ENCODE measurements around the gene INTS15. TPM values are rescaled to one million over a fixed set of nuclear protein-coding genes. Genes with fewer than 3 reads are reported as not detected.

The INTS15 gene
- total RNA-seq, 2 experiments from 2014 or later: 39.3 to 41.8 TPM

DNA sequence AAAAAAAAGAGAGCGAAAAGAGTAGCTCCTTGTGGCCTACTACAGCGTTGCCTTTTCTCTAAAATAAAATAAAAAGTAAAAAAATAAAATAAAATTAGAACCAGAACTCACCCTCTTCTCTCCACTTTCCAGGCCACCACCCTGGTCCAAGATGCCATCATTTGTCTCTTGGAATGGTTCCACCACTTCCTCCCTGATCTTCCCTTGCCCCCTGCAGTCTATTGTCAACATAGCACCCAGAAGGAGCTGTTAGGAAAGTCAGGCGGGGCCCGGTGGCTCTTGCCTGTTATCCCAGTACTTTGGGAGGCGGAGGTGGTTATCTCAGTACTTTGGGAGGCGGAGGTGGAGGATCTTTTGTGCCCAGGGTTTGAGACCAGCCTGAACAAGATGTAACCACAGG, 31.0 kb upstream of the INTS15 start:
- no peaks in the 10 kb centered on the region for H3K36me3 Mint-ChIP-seq (ENCODE audit: low read depth)
- ATAC-seq (ENCODE audit: poor library complexity): peak; percentile 21
- POLR2A ChIA-PET: interaction anchor here (0.7 kb wide), 1 partner anchor 10 kb away, joined by 4 read pairs; no protein-coding TSS in a partner anchor

DNA sequence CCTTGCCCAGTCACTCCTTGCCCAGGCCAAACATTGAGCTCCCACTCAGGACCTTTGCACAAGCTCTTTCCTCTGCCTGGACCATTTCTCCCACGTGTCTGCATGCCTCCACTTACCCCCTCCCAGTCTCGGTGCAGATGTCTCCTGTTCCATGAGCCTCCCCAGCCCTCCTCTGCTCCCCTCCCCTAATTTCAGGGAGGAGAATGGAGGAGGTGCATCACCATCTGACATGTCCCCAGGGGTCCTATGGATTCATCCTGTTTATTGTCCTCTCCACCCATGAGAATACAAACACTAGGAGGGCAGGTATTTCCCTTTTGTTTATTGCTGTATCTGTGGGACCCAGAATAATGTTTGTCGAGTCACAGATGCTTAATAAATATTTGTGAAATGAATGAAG, 29.9 kb upstream of the INTS15 start:
- Mint-ChIP-seq H3K4me3 (no peak overlapping the region), H3K9me3 (no peaks in the 10 kb centered on the region), H3K27me3 (no peaks in the 10 kb centered on the region), H3K27ac (no peak overlapping the region), H3K36me3 (ENCODE audit: low read depth) (no peaks in the 10 kb centered on the region), H3K4me1 (ENCODE audit: low read depth) (peaks cover 8% of the 10 kb centered on the region)
- intact Hi-C loops (cut with DNase I, micrococcal nuclease): no loop called here
- CTCF ChIA-PET: no interaction called here
- DNase-seq (no peak), ATAC-seq (ENCODE audit: poor library complexity) (no peak)
- no peaks in the 10 kb centered on the region for H3K27me3 ChIP-seq (ENCODE audit: control insufficient read depth in 1 of 2, insufficient read depth in 2 of 2, low read length in 2 of 2)
- no peaks in the 10 kb centered on the region for H3K36me3 ChIP-seq (ENCODE audit: insufficient read depth, low read length)
- POLR2A ChIA-PET: no interaction called here
- no peak overlapping the region for H3K4me3 ChIP-seq (ENCODE audit: low read length)
- TF ChIP-seq, protein P1, sequence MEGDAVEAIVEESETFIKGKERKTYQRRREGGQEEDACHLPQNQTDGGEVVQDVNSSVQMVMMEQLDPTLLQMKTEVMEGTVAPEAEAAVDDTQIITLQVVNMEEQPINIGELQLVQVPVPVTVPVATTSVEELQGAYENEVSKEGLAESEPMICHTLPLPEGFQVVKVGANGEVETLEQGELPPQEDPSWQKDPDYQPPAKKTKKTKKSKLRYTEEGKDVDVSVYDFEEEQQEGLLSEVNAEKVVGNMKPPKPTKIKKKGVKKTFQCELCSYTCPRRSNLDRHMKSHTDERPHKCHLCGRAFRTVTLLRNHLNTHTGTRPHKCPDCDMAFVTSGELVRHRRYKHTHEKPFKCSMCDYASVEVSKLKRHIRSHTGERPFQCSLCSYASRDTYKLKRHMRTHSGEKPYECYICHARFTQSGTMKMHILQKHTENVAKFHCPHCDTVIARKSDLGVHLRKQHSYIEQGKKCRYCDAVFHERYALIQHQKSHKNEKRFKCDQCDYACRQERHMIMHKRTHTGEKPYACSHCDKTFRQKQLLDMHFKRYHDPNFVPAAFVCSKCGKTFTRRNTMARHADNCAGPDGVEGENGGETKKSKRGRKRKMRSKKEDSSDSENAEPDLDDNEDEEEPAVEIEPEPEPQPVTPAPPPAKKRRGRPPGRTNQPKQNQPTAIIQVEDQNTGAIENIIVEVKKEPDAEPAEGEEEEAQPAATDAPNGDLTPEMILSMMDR (IDR thresholded peaks at IDR 0.05): no peak
- H3K9me3 ChIP-seq (ENCODE audit: control insufficient read depth in 1 of 2, insufficient read depth in 1 of 2, low read length in 2 of 2): no peaks in the 10 kb centered on the region
- peaks cover 4% of the 10 kb centered on the region for H3K4me1 ChIP-seq (ENCODE audit: insufficient read depth, low read length)
- no peak overlapping the region for H3K27ac ChIP-seq (ENCODE audit: low read depth in 1 of 2, low read length in 2 of 2)

More for the DNA sequence above, 31.0 kb upstream of the INTS15 start:
- no peak overlapping the region for H3K27ac ChIP-seq (ENCODE audit: low read depth in 1 of 2, low read length in 2 of 2)
- no peaks in the 10 kb centered on the region for H3K9me3 ChIP-seq (ENCODE audit: control insufficient read depth in 1 of 2, insufficient read depth in 1 of 2, low read length in 2 of 2)
- DNase-seq: peak in 4 of 14 experiments; percentile 30 to 54 (median 40)
- TF ChIP-seq, protein P1 (IDR thresholded peaks at IDR 0.05): peak; percentile 49
- H3K4me3 ChIP-seq (ENCODE audit: low read length): no peak overlapping the region
- Mint-ChIP-seq H3K27me3 (no peaks in the 10 kb centered on the region), H3K9me3 (no peaks in the 10 kb centered on the region), H3K27ac (no peak overlapping the region), H3K4me1 (ENCODE audit: low read depth) (peaks cover 13% of the 10 kb centered on the region), H3K4me3 (no peak overlapping the region)
- peaks cover 11% of the 10 kb centered on the region for H3K4me1 ChIP-seq (ENCODE audit: insufficient read depth, low read length)
- intact Hi-C loops (cut with DNase I, micrococcal nuclease): no loop called here
- no peaks in the 10 kb centered on the region for H3K36me3 ChIP-seq (ENCODE audit: insufficient read depth, low read length)
- CTCF ChIA-PET: interaction anchor here (1.2 kb wide), 1 partner anchor 39 kb away, joined by 3 read pairs; no protein-coding TSS in a partner anchor
- no peaks in the 10 kb centered on the region for H3K27me3 ChIP-seq (ENCODE audit: control insufficient read depth in 1 of 2, insufficient read depth in 2 of 2, low read length in 2 of 2)

DNA sequence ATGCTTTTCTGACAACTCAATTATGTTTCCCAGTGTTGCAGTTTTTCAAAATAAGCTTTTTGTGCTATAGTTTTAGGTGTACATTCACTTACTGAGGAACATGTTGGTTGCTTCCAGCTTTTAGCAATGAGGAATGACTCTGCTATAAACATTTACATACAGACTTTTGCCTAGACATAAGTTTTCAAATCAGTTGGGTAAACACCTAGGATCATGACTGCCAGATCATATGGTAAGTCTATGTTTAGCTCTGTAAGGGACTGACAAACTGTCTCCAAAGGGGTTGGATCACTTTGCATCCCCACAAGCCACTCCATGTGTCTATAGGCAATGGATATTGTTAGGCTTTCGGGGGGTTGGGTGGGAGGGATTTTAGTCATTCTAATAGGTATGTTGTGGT, 27.7 kb upstream of the INTS15 start:
- no peak overlapping the region for H3K27ac Mint-ChIP-seq
- Histone ChIP-seq H3K27me3 (ENCODE audit: control insufficient read depth in 1 of 2, insufficient read depth in 2 of 2, low read length in 2 of 2) (no peaks in the 10 kb centered on the region), H3K4me1 (ENCODE audit: insufficient read depth, low read length) (no peaks in the 10 kb centered on the region), H3K4me3 (ENCODE audit: low read length) (no peak overlapping the region), H3K9me3 (ENCODE audit: control insufficient read depth in 1 of 2, insufficient read depth in 1 of 2, low read length in 2 of 2) (no peaks in the 10 kb centered on the region), H3K36me3 (ENCODE audit: insufficient read depth, low read length) (no peaks in the 10 kb centered on the region), H3K27ac (ENCODE audit: low read depth in 1 of 2, low read length in 2 of 2) (no peak overlapping the region)
- H3K9me3 Mint-ChIP-seq: no peaks in the 10 kb centered on the region
- H3K4me1 Mint-ChIP-seq (ENCODE audit: low read depth): no peaks in the 10 kb centered on the region
- DNase-seq (no peak), ATAC-seq (ENCODE audit: poor library complexity) (no peak)
- intact Hi-C loops (cut with DNase I, micrococcal nuclease): no loop called here
- H3K4me3 Mint-ChIP-seq: no peak overlapping the region
- no peaks in the 10 kb centered on the region for H3K36me3 Mint-ChIP-seq (ENCODE audit: low read depth)
- CTCF ChIA-PET: interaction anchor here (1.0 kb wide), 1 partner anchor 31 kb away, joined by 4 read pairs; no protein-coding TSS in a partner anchor
- TF ChIP-seq, protein P1 (IDR thresholded peaks at IDR 0.05): no peak
- POLR2A ChIA-PET: no interaction called here
- no peaks in the 10 kb centered on the region for H3K27me3 Mint-ChIP-seq

All from CD4-positive, alpha-beta T cell (primary cell).